HEK293T (cell line): ENCODE results near the gene TMEM86B.
"Not testable (repeated sequence)": the region's sequence is repeated elsewhere in the genome, so short reads cannot be mapped to it uniquely, and the experiment has no call there.

Experiments
- CTCF ChIA-PET: fragments of 350-600 bp; formaldehyde crosslinking; extraction: SDS; loops from one replicate; lab custom pipeline; 2021; ENCODE audit warnings: antibody characterized with exemption, inconsistent platforms; lab: Yijun Ruan, JAX
- POLR2A ChIA-PET: fragments of 350-600 bp; formaldehyde crosslinking; extraction: SDS; loops from one replicate; lab custom pipeline; 2020; ENCODE audit warnings: antibody characterized with exemption, inconsistent platforms; lab: Yijun Ruan, JAX
- DNase-seq: peaks from one replicate; pipeline ENCODE4 v3.0.0; 2012; ENCODE audit warnings: mixed read lengths; ENCODE audit errors: extremely low spot score
- ARNT ChIP-seq: fragments of 450-650 bp; IDR thresholded peaks from 2 replicates; pipeline ENCODE4 v1.6.1; 2017; ENCODE audit warnings: mild to moderate bottlenecking
- BHLHE40 ChIP-seq: fragments of 450-650 bp; IDR thresholded peaks from 2 replicates; pipeline ENCODE4 v1.6.1; 2016; ENCODE audit warnings: mild to moderate bottlenecking, moderate library complexity, borderline replicate concordance
- CTBP1 ChIP-seq: fragments of 450-650 bp; IDR thresholded peaks from 2 replicates; pipeline ENCODE4 v1.6.1; 2016; ENCODE audit warnings: borderline replicate concordance
- ELF4 ChIP-seq: fragments of 450-650 bp; IDR thresholded peaks from 2 replicates; pipeline ENCODE4 v1.6.1; 2017; ENCODE audit warnings: antibody characterized with exemption
- FOXA1 ChIP-seq: fragments of 450-650 bp; IDR thresholded peaks from 2 replicates; pipeline ENCODE4 v1.6.1; 2016; ENCODE audit warnings: mild to moderate bottlenecking
- FOXK2 ChIP-seq: fragments of 450-650 bp; IDR thresholded peaks from 2 replicates; pipeline ENCODE4 v1.6.1; 2016; ENCODE audit warnings: mild to moderate bottlenecking
- FOXM1 ChIP-seq: fragments of 450-650 bp; IDR thresholded peaks from 2 replicates; pipeline ENCODE4 v1.6.1; 2017; ENCODE audit warnings: mild to moderate bottlenecking, borderline replicate concordance
- HDGF ChIP-seq: fragments of 450-650 bp; IDR thresholded peaks from 2 replicates; pipeline ENCODE4 v1.6.1; 2017; ENCODE audit warnings: antibody characterized with exemption, borderline replicate concordance
- L3MBTL2 ChIP-seq: fragments of 450-650 bp; conservative IDR thresholded peaks from 2 replicates; pipeline ENCODE4 v1.6.1; 2016; ENCODE audit warnings: mild to moderate bottlenecking
- LEF1 ChIP-seq: fragments of 450-650 bp; IDR thresholded peaks from 2 replicates; pipeline ENCODE4 v1.6.1; 2017; ENCODE audit warnings: mild to moderate bottlenecking, borderline replicate concordance
- NFRKB ChIP-seq: fragments of 450-650 bp; IDR thresholded peaks from 2 replicates; pipeline ENCODE4 v1.6.1; 2016; ENCODE audit warnings: mild to moderate bottlenecking, moderate library complexity
- SP1 ChIP-seq: fragments of 450-650 bp; IDR thresholded peaks from 2 replicates; pipeline ENCODE4 v1.6.1; 2017
- SUZ12 ChIP-seq: fragments of 450-650 bp; IDR thresholded peaks from 2 replicates; pipeline ENCODE4 v1.6.1; 2016; ENCODE audit warnings: mild to moderate bottlenecking
- TARDBP ChIP-seq: fragments of 450-650 bp; IDR thresholded peaks from 2 replicates; pipeline ENCODE4 v1.6.1; 2016
- ZNF384 ChIP-seq: fragments of 450-650 bp; IDR thresholded peaks from 2 replicates; pipeline ENCODE4 v1.6.1; 2016
- TF ChIP-seq, protein P1 (sequence below): fragments of 450-650 bp; IDR thresholded peaks from 2 replicates; pipeline ENCODE4 v1.6.1; 2016

TMEM86B gene

GRCh38 chr19:55206664-55207500 is 21.7 kb downstream of the TMEM86B start:
- DNase-seq: peak; percentile 77
- no peak for TF ChIP-seq LEF1
- TF ChIP-seq, protein P1, sequence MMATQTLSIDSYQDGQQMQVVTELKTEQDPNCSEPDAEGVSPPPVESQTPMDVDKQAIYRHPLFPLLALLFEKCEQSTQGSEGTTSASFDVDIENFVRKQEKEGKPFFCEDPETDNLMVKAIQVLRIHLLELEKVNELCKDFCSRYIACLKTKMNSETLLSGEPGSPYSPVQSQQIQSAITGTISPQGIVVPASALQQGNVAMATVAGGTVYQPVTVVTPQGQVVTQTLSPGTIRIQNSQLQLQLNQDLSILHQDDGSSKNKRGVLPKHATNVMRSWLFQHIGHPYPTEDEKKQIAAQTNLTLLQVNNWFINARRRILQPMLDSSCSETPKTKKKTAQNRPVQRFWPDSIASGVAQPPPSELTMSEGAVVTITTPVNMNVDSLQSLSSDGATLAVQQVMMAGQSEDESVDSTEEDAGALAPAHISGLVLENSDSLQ: no peak
- TF ChIP-seq BHLHE40: no peak
- no peak for TF ChIP-seq FOXK2
- TF ChIP-seq HDGF: no peak
- no peak for TF ChIP-seq NFRKB
- TF ChIP-seq FOXM1: no peak
- no peak for TF ChIP-seq ARNT
- POLR2A ChIA-PET: interaction anchor here (0.9 to 1.4 kb wide), 5 partner anchors 10 to 60 kb away, joined by 3 to 4 read pairs (median 3); partner anchors contain the start of gene PPP6R1
- CTCF ChIA-PET: no interaction called here

DNA sequence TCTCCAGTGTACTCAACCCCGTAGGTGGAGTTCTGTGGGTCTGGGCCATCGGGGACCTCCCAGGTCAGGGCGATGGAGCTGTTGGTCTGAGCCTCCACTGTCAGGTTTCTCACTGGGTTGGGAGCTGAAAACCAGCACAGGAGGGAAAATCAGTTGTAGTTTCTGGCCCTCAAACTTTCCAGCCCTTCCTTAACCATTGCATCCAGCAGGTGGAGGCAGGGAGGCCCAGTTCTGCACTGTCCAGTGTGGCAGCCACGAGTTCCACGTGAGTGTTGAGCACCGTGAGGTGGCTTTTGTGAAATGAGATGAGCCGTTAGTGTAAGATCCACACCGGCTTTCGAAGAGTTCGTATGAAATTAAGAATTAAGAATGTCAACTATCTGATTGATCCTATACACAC is 26.4 kb downstream of the TMEM86B start:
- POLR2A ChIA-PET: interaction anchor here (1.3 kb wide), 1 partner anchor 57 kb away, joined by 7 read pairs; the partner anchor contains the start of gene PPP6R1
- CTCF ChIA-PET, DNase-seq: not testable (repeated sequence)

DNA sequence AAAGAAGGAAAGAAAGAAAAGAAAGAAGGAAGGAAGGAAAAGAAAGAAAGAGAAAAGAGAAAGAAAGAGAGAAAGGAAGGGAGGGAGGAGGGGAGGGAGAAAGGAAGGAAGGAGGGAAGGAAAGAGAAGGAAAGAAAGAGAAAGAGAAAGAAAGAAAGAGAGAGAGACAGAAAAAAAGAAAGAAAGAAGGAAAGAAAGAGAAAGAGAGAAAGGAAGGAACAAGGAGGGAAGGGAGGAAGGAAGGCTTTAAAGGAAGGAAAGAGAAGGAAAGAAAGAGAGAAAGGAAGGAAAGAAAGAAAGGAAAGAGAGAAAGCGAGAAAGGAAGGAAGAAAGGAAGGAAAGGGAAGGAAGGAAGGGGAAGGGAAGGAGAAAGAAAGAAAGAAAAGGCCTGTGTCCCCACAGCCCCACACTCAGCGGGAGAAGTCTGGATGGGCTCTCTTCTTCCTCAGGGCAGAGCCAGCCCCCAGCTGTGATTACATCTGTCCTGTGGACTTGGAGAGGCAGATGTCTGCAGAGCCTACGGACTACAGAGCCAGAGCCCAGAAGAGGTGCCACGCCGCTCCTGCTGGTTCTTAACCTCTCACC is 28.9 kb downstream of the TMEM86B start:
- CTCF ChIA-PET: no interaction called here
- no peak for TF ChIP-seq HDGF
- no peak for TF ChIP-seq FOXM1
- TF ChIP-seq SP1: no peak
- TF ChIP-seq, protein P1: no peak
- no peak for TF ChIP-seq TARDBP
- no peak for TF ChIP-seq BHLHE40
- TF ChIP-seq CTBP1: no peak
- TF ChIP-seq ELF4: no peak
- TF ChIP-seq FOXA1: no peak
- no peak for TF ChIP-seq SUZ12
- TF ChIP-seq ZNF384: no peak
- TF ChIP-seq L3MBTL2: no peak
- TF ChIP-seq FOXK2: no peak
- TF ChIP-seq LEF1: no peak
- no peak for TF ChIP-seq NFRKB
- no peak for TF ChIP-seq ARNT
- POLR2A ChIA-PET: interaction anchor here (1.1 kb wide), 1 partner anchor 10 kb away, joined by 3 read pairs; no protein-coding TSS in a partner anchor
- no peak for DNase-seq

- no peak for DNase-seq
- TF ChIP-seq TARDBP (no peak), L3MBTL2 (no peak), SUZ12 (no peak), FOXA1 (no peak), NFRKB (no peak), SP1 (no peak), LEF1 (no peak), ELF4 (no peak), FOXK2 (no peak), BHLHE40 (no peak), ARNT (no peak), HDGF (no peak)
- TF ChIP-seq, protein P1: no peak
- POLR2A ChIA-PET: interaction anchor here (1.1 to 1.2 kb wide), 2 partner anchors 9 to 18 kb away, joined by 3 read pairs; no protein-coding TSS in a partner anchor
- CTCF ChIA-PET: no interaction called here
Measured at GRCh38 chr19:55198651-55199050, 29.9 kb downstream of the TMEM86B start.

DNA sequence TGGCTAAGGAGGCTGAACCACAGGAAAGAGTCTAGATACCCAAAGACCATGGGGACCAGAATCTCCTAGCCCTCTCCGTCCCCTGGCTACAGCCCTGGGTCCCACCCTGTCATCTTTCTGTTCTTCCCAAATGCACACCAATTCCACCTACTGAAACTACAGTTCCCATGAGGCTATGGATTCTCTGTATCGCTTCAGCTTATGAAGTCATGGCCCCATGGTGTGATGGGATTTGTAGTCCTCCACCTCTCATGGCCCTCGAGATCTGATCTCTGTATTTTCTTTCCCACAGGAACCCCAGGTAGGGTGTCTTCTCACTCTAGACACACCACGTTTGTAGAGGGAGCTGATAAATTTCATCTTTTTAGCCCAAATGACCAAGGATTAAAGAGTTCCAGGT is 31.0 kb downstream of the TMEM86B start:
- TF ChIP-seq ELF4 (no peak), ZNF384 (no peak), TARDBP (no peak), L3MBTL2 (peak; percentile 63), SUZ12 (peak; percentile 91), HDGF (no peak), FOXM1 (no peak)
- ChIA-PET POLR2A (interaction anchor here (1.1 to 1.2 kb wide), 2 partner anchors 9 to 19 kb away, joined by 3 read pairs; no protein-coding TSS in a partner anchor), CTCF (no interaction called here)
- DNase-seq: peak; percentile 59

DNA sequence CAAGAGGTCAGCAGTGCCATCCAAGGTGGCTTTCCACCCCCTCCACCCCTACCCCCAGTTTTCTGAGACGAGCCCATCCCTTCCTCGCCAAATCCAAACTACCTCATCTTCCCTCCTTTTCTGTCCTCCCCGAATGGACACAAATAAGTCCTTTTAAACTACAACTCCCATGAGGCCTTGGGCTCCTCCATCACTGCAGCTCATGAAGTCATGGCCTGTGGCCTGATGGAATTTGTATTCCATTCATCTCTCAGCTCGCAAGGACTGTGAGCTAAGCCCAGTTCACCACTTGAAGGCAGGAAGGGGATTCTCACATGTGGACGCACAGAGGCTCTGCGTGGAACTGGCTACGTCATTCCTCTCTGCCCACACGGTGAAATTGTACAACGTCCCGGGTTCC is 31.8 kb downstream of the TMEM86B start:
- no peak for DNase-seq
- ChIA-PET POLR2A (interaction anchor here (1.1 kb wide), 1 partner anchor 10 kb away, joined by 3 read pairs; no protein-coding TSS in a partner anchor), CTCF (no interaction called here)
- 0 out of 2 replicates have a peak, but pooled peaks have one; percentile 53 for TF ChIP-seq SUZ12
- no peak for TF ChIP-seq FOXM1
- no peak for TF ChIP-seq FOXA1
- no peak for TF ChIP-seq ELF4
